Measurements from ENCODE around the gene TMEM87B.

DNA sequence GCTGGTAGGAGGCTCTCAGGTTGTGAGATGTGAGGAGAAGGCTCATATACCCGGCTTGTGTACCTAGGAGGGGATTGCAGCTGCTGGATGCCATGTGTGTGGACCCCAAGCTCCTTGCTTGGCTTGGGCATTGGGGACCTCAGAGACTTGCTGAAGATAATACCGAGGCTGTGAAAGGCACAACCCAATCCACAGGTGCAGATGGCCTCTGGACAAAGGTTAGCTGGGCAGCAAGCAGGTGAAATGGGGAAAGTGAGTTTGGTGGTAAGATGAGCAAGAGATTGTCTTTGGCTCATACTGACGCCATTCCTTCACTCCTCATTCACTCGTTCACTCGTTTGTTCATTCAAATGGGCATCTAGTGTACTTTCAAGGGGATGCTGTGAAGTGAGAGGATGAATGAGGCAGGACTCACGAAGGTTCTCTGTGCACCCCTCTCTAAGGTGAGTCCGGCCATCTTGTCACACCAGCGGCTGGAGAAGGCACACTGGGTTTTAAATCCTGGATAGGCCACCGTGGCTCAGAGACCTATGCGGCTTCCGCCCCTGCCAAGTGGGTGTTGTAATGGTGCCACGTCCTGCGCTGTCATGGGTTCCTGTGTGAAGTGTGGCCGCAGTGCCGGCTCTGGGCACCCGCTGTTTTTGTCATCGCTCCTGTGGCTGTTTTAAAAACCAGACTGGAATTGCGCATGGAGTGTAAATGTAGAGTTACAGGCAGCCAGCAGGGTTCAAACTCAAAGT, 96.8 kb downstream of the TMEM87B start:
- TF ChIP-seq, protein P1, sequence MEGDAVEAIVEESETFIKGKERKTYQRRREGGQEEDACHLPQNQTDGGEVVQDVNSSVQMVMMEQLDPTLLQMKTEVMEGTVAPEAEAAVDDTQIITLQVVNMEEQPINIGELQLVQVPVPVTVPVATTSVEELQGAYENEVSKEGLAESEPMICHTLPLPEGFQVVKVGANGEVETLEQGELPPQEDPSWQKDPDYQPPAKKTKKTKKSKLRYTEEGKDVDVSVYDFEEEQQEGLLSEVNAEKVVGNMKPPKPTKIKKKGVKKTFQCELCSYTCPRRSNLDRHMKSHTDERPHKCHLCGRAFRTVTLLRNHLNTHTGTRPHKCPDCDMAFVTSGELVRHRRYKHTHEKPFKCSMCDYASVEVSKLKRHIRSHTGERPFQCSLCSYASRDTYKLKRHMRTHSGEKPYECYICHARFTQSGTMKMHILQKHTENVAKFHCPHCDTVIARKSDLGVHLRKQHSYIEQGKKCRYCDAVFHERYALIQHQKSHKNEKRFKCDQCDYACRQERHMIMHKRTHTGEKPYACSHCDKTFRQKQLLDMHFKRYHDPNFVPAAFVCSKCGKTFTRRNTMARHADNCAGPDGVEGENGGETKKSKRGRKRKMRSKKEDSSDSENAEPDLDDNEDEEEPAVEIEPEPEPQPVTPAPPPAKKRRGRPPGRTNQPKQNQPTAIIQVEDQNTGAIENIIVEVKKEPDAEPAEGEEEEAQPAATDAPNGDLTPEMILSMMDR (conservative IDR thresholded peaks at IDR 0.05; ENCODE audit: low read depth, low read length), result no peak
- no peak for TF ChIP-seq EZH2 (IDR thresholded peaks at IDR 0.05; ENCODE audit: borderline replicate concordance, low read depth, low read length, poor library complexity, severe bottlenecking)

Measured in A673 (cell line).